ENCODE results near the gene SCARB2. TPM values are rescaled to one million over a fixed set of nuclear protein-coding genes. Genes with fewer than 3 reads are reported as not detected.

SCARB2 gene
- total RNA-seq, 1 donor from 2014 or later = 174 TPM

DNA sequence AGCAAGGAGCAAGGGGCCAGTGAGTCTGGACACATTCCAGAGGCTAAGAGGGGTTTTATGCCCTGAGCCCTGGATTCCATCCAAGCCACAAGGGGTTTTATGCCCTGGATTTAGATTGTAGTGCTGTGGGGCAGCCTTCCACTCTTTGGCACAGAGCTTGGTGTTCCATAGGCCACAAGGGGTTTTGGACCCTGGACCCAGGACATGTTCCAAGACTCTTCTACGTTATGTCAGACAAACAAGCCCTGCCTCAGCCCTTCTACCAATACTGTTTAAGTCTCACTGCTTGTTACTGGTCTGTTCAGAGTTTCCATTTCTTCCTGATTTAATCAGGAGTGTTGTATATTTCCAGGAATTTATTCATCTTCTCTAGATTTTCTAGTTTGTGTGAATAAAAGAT is 12.8 kb upstream of the SCARB2 start:
- no peak for DNase-seq (ENCODE audit: low read depth in 2 of 2)

GRCh38 chr4:76224171-76224570 is 10.5 kb upstream of the SCARB2 start:
- DNase-seq (ENCODE audit: low read depth in 2 of 2) = no peak

DNA sequence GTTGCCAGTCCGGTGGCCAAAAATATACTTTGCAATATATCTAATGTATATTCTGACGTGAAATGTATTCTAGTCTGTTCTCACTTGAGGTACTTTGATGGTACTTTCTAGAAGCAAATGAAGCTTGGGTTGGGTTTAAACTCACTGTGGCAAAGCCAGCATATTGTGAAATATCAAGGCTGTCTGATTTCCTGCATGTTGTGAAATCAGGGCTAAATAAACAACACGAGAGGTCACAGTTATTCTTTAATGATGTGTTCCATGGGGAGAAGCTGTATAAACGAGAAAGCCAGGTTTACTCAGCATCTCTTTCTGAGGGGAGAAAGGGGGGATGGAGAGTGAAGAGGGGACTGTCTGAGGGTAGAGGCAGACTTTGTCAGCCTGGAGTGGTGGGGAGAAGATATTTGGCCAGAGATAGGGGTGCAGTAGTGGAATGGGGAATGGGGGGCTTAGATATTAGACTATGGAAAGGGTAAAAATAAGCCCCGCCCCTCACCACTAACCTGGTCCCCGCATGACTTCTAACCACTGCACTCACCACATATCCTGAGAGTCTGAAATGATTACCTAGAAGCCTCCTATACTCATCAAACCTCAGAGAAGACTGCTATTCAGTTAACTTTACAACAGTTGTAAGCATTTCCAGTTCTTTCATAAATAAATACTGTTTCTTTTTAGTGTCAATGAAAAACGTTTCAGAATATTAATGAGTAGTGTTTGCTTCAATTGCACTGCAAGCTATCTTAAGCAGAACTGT is 5.9 kb upstream of the SCARB2 start:
- DNase-seq (ENCODE audit: low read depth in 2 of 2) = peak in 1 of 2 donors; percentile 50

DNA sequence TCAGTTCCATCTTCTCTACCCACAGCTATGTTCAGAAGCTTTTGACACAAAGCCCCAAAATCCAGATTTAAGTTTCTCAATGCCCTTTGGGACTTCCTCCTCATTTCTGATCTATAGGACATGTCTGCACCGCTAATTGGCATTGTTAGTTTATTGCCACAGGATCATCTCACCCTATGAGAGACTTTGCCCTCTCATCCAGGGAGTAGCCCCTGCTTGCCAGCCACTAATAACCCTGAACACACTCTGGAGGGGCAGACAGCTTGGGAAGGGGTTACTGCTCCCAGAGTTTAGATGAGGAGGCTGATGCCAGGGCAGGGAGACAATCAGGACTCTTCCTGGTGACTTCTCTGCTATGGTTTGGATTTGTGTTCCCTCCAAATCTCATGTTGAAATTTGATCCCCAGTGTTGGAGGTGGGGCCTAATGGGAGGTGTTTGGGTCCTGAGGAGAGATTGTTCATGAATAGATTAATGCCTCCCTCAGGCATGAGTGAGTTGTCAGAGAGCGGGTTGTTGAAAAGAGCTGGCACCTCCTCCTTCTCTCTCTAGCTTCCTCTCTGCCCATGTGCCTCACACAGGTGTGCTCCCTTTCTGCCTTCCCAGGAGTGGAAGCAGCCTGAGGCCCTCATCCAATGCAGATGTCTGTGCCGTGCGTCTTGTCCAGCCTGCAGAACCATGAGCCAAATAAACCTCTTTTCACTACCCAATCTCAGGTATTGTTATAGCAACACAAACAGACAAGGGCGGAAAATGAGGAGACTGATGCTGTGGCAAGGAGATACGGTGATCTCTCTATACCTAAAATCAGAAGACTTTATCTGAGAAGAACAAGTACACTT is 3.6 kb upstream of the SCARB2 start:
- DNase-seq (ENCODE audit: low read depth in 2 of 2) = no peak

DNA sequence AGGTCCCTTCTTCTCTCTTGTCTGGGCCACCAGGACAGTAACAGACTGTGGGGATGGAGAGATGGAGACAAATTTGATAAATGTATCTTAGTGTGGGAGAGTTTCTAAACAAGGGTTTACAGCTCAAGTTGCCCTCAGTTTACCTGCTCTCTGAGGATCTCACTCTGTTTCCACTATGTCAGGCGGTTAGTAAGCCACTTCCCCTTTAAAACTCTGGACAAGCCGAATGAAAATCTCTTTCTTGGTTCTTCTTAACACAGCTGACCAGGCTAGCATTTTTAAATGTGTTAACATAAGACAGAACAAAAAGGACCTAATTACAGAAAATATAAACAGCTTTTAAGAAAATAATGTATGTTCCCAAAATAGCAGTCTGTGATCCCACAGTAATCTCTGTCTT is 2.9 kb upstream of the SCARB2 start:
- DNase-seq (ENCODE audit: low read depth in 2 of 2) = no peak

- DNase-seq (ENCODE audit: low read depth in 2 of 2) = no peak
Observed at GRCh38 chr4:76215077-76215476, 1.5 kb upstream of the SCARB2 start.

GRCh38 chr4:76214177-76214675 is 602 bp upstream of the SCARB2 start:
- DNase-seq (ENCODE audit: low read depth in 2 of 2) = no peak

DNA sequence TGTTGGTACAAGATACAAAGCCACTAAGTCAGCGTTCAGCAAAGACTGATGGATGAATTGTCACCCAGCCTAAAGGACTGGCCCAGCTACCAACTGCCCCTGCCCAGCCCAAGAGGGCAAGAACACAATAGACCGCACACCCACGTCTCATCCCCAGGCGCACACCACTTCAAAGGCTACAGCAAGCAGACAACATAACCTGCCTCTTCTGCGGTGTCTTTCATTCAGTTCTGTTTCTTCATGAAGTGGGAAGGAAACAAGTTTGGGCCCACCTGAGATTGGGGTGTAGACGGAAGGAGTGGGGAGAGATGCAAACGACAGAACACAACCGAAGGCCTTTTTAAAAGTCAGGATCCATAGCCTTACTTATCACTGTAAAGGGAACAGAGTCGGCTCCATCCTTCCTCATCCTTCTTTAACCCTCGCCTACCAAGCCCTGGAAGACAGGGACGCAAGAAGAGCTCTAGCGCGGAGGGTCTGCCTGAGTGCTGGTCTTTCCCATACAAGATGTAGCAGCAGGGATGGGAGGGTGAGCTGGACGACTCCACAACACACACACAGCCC is 691 bp downstream of the SCARB2 start:
- peak; percentile 37 to 66 for DNase-seq (ENCODE audit: low read depth in 2 of 2)

- DNase-seq (ENCODE audit: low read depth in 2 of 2) = peak in 1 of 2 donors; percentile 35
Observed at GRCh38 chr4:76211769-76212708, 1.6 kb downstream of the SCARB2 start.

DNA sequence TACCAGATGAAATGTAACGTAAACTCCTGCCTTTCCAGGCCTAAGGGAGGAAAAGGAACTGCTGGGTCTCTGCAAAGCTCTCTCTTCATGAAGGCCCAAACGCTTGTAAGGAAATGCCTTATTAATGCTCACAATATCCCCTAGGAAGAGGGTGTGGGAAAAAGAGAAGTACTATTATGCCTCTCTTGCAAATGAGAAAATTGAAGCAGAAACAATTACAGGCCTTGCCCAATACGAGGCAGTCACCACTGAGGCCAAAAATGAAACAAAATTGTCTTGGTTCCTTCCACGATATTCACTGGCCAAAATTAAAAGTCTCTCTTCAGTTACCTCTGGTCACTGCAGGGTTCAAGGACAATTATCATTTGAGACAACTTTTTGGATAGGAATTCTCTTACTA is 3.2 kb downstream of the SCARB2 start:
- DNase-seq (ENCODE audit: low read depth in 2 of 2) = peak in 1 of 2 donors; percentile 30

DNA sequence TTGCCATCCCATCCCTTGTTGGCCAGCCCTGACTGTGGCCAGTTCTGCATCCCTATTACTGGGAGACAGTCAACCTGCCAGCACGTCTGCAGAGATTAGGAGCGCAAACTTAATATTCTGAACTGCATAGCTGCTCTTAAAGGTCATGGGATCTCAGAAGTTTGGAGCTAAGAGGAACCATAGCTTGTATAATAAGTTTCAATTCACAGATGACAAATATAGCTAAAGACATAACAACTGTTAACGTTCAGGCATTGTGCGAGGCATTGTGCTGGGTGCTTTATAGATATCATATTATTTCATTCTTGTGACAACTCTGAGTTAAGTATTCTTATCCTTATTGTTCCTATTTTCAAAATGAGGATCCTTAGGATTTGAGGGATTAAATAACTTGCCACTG is 3.7 kb downstream of the SCARB2 start:
- DNase-seq (ENCODE audit: low read depth in 2 of 2) = no peak

- peak; percentile 97 for DNase-seq (ENCODE audit: low read depth in 2 of 2)
Observed at GRCh38 chr4:76208005-76208765, 5.4 kb downstream of the SCARB2 start.

GRCh38 chr4:76207549-76207948 is 6.1 kb downstream of the SCARB2 start:
- DNase-seq (ENCODE audit: low read depth in 2 of 2) = no peak

GRCh38 chr4:76206222-76206942 is 7.2 kb downstream of the SCARB2 start:
- DNase-seq (ENCODE audit: low read depth in 2 of 2) = peak in 1 of 2 donors; percentile 52

GRCh38 chr4:76205476-76205875 is 8.1 kb downstream of the SCARB2 start:
- no peak for DNase-seq (ENCODE audit: low read depth in 2 of 2)

DNA sequence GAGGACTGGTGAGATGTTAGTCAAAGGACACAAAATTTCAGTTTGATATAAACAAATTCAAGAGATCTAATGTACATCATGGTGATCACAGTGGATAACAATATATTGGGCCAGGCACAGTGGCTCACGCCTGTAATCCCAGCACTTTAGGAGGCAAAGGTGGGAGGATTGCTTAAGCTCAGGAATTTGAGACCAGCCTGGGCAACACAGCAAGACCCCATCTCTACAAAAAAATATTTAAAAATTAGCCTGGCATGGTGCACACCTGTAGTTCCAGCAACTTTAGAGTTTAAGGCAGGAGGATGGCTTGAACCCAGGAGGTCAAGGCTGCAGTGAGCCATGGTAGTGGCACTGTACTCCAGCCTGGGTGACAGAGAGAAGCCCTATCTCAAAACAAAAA is 8.7 kb downstream of the SCARB2 start:
- DNase-seq (ENCODE audit: low read depth in 2 of 2) = no peak

DNA sequence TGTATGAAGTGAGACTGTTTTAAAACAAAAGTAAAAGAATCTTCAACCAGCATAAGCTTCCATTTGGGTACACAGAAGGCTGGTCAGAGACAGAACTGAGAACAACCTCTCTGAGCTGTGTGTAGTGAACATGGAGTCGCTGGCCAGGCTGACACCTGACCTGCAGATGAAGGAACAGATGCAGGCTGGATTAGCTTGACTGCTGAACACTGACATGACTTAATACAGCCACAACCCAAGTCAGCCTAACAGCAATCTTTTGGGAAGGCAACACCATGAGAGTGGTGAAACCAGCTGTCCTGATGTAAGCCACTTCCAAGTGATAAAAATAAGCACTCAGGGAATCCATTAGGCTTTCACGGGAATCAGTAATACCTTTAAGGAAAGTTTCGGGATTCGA is 10.1 kb downstream of the SCARB2 start:
- no peak for DNase-seq (ENCODE audit: low read depth in 2 of 2)

DNA sequence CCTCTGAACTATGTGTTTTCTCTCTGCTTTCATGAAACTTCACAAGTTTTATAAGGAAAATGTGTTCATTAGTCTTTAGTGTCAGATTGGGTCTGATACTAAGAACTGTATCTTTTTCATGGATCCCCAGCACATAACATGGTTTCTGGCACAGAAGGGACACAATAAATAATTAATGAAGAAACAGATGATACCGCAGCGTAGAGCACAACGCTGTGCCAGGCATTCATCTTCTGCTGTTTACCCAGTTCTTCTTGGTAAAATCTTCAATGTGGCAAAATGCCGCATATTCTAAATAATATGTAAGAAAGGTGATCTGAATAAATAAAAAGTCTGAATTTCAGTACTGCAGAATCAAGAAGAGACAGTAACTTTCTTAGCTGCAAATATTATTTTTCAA is 12.3 kb downstream of the SCARB2 start:
- no peak for DNase-seq (ENCODE audit: low read depth in 2 of 2)

- DNase-seq (ENCODE audit: low read depth in 2 of 2) = no peak
Observed at GRCh38 chr4:76200771-76201231, 12.8 kb downstream of the SCARB2 start.
